Measurements from ENCODE around the gene APMAP.

- TF ChIP-seq POLR2AphosphoS5 (IDR thresholded peaks at IDR 0.05; ENCODE audit: insufficient read depth in 1 of 2, low read depth in 1 of 2) = no peak
- no peak for TF ChIP-seq POLR2A (IDR thresholded peaks at IDR 0.05)
- TF ChIP-seq CTCF (IDR thresholded peaks at IDR 0.05) = no peak
Measured at GRCh38 chr20:24999568-24999967, 7.0 kb upstream of the APMAP start.
